Measurements from ENCODE around the gene PNPLA4. TPM values are rescaled to one million over a fixed set of nuclear protein-coding genes. Genes with fewer than 3 reads are reported as not detected.

The PNPLA4 gene
- total RNA-seq, 1 donor from 2014 or later: not detected

DNA sequence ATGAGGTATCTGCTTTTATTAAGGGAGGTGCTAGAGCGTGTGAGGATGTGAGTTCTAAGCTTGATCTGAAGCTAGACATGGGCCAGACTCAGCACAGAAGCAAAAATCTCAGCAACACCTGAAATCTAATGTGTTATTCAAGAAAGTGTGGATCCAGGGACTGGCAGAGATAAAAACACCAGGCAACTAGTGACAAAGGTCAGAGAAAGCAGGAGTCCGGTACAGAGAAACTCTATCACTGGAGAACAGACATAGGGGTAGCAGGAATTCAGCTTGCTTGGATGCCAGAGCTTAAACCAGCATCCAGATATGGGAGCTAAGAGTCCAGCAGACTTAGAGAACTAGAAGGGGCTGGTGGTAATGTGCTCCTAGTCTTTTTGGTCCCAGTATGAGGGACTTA, 50.3 kb downstream of the PNPLA4 start:
- DNase-seq (ENCODE audit: low read depth): no peak

DNA sequence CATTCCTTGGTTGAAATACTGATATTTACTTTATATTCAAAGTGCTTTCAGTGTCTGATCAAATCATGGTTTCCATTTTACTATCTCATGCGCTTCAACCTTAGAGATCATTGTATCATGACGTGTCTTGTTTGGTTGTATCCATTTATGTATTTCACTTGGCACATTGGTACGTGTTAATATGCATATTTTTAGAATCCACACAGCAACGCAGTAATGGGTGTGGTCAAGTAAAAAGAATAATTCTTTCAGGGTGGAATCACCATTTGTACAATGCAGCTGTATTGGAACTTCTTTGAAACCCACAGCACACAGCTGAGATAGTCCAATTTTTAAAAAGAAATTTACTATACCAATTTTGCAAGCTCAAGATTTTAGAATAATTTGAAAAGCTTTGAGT, 55.2 kb downstream of the PNPLA4 start:
- DNase-seq (ENCODE audit: low read depth): no peak

DNA sequence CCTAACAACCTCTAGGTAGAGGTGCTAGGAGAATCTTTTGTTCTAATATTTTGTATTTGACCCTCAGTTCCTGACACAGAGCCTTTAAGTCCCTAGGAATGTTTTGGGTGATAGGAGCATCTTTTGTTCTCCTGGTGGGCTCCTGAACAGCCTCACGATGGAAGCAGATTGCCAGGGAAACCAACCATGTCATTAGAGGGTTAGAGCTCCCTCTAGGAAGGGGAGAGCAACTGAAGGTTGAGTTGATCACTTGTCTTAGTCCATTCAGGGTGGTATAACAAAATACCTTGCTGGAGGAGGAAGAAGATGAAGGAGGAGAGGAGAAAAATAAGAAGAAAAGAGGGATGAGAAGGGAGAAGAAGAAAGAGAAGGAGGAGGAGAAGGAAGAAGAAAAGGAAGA, 75.0 kb downstream of the PNPLA4 start:
- DNase-seq (ENCODE audit: low read depth): no peak

Other genes with a start within 250 kb of the PNPLA4 start
- not detected in 2 replicates for gene VCX, start 84.2 kb downstream of the PNPLA4 start, total RNA-seq
- not detected in 2 replicates for gene VCX2, start 243.9 kb upstream of the PNPLA4 start, total RNA-seq

Measured in myocyte (in vitro differentiated cells).